ENCODE data around the gene AHNAK2. TPM values are rescaled to one million over a fixed set of nuclear protein-coding genes. Genes with fewer than 3 reads are reported as not detected.

The AHNAK2 gene
- total and polyA plus RNA-seq, 9 of the 15 experiments (the other 6 are each of a cell fraction or from before 2014, with no cell fraction given) = 0.04 to 0.09 (median 0.04) TPM; not detected in 6

GRCh38 chr14:105019861-105020814 is 42.0 kb upstream of the AHNAK2 start (continued):
- TF ChIP-seq ZNF449 (CRISPR knock-in tag; IDR thresholded peaks at IDR 0.05) (no peak), SLC30A9 (CRISPR knock-in tag; IDR thresholded peaks at IDR 0.05) (no peak), TRIM24 (IDR thresholded peaks at IDR 0.05) (no peak), E2F5 (CRISPR knock-in tag; IDR thresholded peaks at IDR 0.05) (no peak), SMARCA4 (IDR thresholded peaks at IDR 0.05) (no peak), SIX5 (IDR thresholded peaks at IDR 0.05; ENCODE audit: borderline replicate concordance in 1 of 2, insufficient read depth in 1 of 2, low read depth in 1 of 2, low read length in 2 of 2) (no peak), CTCFL (IDR thresholded peaks at IDR 0.05; ENCODE audit: borderline replicate concordance, insufficient read depth, low read depth, low read length, poor library complexity, severe bottlenecking) (peak; percentile 78), POLR2H (tag; IDR thresholded peaks at IDR 0.05; ENCODE audit: low read depth) (no peak), ZNF23 (CRISPR knock-in tag; IDR thresholded peaks at IDR 0.05) (no peak), ZNF57 (CRISPR knock-in tag; IDR thresholded peaks at IDR 0.05) (no peak), ZNF24 (IDR thresholded peaks at IDR 0.05) (no peak), BRD9 (IDR thresholded peaks at IDR 0.05; ENCODE audit: low read depth, partially characterized antibody) (no peak), RCOR1 (IDR thresholded peaks at IDR 0.05; ENCODE audit: borderline replicate concordance in 1 of 2, low read depth in 2 of 2, low read length in 2 of 2) (no peak), ZNF395 (CRISPR knock-in tag; IDR thresholded peaks at IDR 0.05) (0 out of 2 replicates have a peak, but pooled peaks have one; percentile 35), ZNF41 (CRISPR knock-in tag; conservative IDR thresholded peaks at IDR 0.05) (no peak), C11orf30 (IDR thresholded peaks at IDR 0.05; ENCODE audit: low read depth) (no peak), EWSR1 (IDR thresholded peaks at IDR 0.05; ENCODE audit: borderline replicate concordance, low read depth, partially characterized antibody) (no peak), ZNF174 (CRISPR knock-in tag; IDR thresholded peaks at IDR 0.05) (no peak)

Measured in K562 (cell line).